Measurements from ENCODE around the gene SLC12A8.

Gene SLC12A8

GRCh38 chr3:125051715-125052581 is 160.6 kb downstream of the SLC12A8 start:
- DNase-seq, result peak; percentile 64 to 85 (median 72)
- Histone ChIP-seq H3K4me3 (ENCODE audit: insufficient read depth, low read depth, low read length, poor library complexity, severe bottlenecking) (peak overlapping the region; percentile 43), H3K27ac (ENCODE audit: insufficient read depth, low read length, poor library complexity, severe bottlenecking) (peak overlapping the region; percentile 78), H3K9me3 (ENCODE audit: control insufficient read depth, low read length) (no peaks in the 10 kb centered on the region), H3K27me3 (replicated peaks; ENCODE audit: control insufficient read depth, insufficient read depth, low read length, poor library complexity, severe bottlenecking) (no peaks in the 10 kb centered on the region), H3K4me1 (ENCODE audit: control insufficient read depth, insufficient read depth, low read length, poor library complexity, severe bottlenecking) (peaks cover 39% of the 10 kb centered on the region), H3K36me3 (ENCODE audit: control insufficient read depth, insufficient read depth, low read length) (no peaks in the 10 kb centered on the region)

DNA sequence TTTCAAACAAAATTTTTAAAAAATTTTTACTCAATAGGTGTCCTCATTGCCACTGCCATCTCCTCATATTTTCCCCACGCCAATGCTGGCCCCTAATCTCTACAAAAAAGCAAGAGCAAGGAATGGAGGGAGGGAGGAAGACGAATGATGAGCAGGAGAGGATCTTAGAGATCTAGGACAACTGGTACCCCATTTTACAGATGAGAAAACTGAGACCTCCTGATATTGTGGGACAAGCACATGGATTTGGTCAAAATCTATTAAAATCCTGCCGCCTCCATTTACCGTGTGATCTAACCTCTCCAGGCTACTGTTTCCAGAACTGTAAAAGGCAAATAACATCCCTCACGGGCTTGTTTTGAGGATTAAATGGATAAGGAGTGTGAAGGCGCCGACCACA is 161.3 kb downstream of the SLC12A8 start:
- Histone ChIP-seq H3K9me3 (ENCODE audit: control insufficient read depth, low read length) (no peaks in the 10 kb centered on the region), H3K4me3 (ENCODE audit: insufficient read depth, low read depth, low read length, poor library complexity, severe bottlenecking) (peak overlapping the region; percentile 43), H3K27me3 (replicated peaks; ENCODE audit: control insufficient read depth, insufficient read depth, low read length, poor library complexity, severe bottlenecking) (no peaks in the 10 kb centered on the region), H3K36me3 (ENCODE audit: control insufficient read depth, insufficient read depth, low read length) (no peaks in the 10 kb centered on the region), H3K4me1 (ENCODE audit: control insufficient read depth, insufficient read depth, low read length, poor library complexity, severe bottlenecking) (peaks cover 34% of the 10 kb centered on the region), H3K27ac (ENCODE audit: insufficient read depth, low read length, poor library complexity, severe bottlenecking) (peak overlapping the region; percentile 78)
- no peak for DNase-seq

- no peak for DNase-seq
- Histone ChIP-seq H3K27me3 (replicated peaks; ENCODE audit: control insufficient read depth, insufficient read depth, low read length, poor library complexity, severe bottlenecking) (no peaks in the 10 kb centered on the region), H3K27ac (ENCODE audit: insufficient read depth, low read length, poor library complexity, severe bottlenecking) (peak overlapping the region; percentile 78), H3K36me3 (ENCODE audit: control insufficient read depth, insufficient read depth, low read length) (no peaks in the 10 kb centered on the region), H3K4me1 (ENCODE audit: control insufficient read depth, insufficient read depth, low read length, poor library complexity, severe bottlenecking) (peaks cover 33% of the 10 kb centered on the region), H3K9me3 (ENCODE audit: control insufficient read depth, low read length) (no peaks in the 10 kb centered on the region), H3K4me3 (ENCODE audit: insufficient read depth, low read depth, low read length, poor library complexity, severe bottlenecking) (no peak overlapping the region)
These were observed 162.0 kb downstream of the SLC12A8 start for GRCh38 chr3:125050488-125051090.

GRCh38 chr3:125048282-125048681 is 164.3 kb downstream of the SLC12A8 start:
- no peak for DNase-seq
- Histone ChIP-seq H3K4me1 (ENCODE audit: control insufficient read depth, insufficient read depth, low read length, poor library complexity, severe bottlenecking) (peaks cover 21% of the 10 kb centered on the region), H3K36me3 (ENCODE audit: control insufficient read depth, insufficient read depth, low read length) (no peaks in the 10 kb centered on the region), H3K27me3 (replicated peaks; ENCODE audit: control insufficient read depth, insufficient read depth, low read length, poor library complexity, severe bottlenecking) (no peaks in the 10 kb centered on the region), H3K27ac (ENCODE audit: insufficient read depth, low read length, poor library complexity, severe bottlenecking) (no peak overlapping the region), H3K9me3 (ENCODE audit: control insufficient read depth, low read length) (no peaks in the 10 kb centered on the region), H3K4me3 (ENCODE audit: insufficient read depth, low read depth, low read length, poor library complexity, severe bottlenecking) (no peak overlapping the region)

DNA sequence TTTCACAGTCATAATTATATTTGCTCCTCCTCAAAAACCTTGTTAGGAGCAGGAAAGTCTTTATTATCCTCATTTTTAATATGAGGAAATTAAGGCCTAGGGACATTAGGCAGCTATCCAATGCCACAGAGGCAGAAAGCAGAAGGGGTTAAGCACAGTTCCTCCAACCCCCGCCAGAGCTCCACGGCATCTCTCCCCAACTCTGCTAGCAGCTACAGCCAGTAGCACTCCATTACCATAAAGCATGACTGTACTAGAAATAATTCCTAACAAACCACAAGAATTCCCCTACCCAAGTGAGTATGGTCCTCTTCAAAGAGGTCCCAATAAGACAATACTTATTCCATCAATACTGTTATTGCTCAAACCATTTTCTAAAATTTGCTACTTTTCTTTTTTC is 166.6 kb downstream of the SLC12A8 start:
- H3K4me3 ChIP-seq (ENCODE audit: insufficient read depth, low read depth, low read length, poor library complexity, severe bottlenecking), result no peak overlapping the region
- H3K36me3 ChIP-seq (ENCODE audit: control insufficient read depth, insufficient read depth, low read length), result no peaks in the 10 kb centered on the region
- no peak overlapping the region for H3K27ac ChIP-seq (ENCODE audit: insufficient read depth, low read length, poor library complexity, severe bottlenecking)
- H3K9me3 ChIP-seq (ENCODE audit: control insufficient read depth, low read length), result no peaks in the 10 kb centered on the region
- no peak for DNase-seq
- peaks cover 3% of the 10 kb centered on the region for H3K4me1 ChIP-seq (ENCODE audit: control insufficient read depth, insufficient read depth, low read length, poor library complexity, severe bottlenecking)
- H3K27me3 ChIP-seq (replicated peaks; ENCODE audit: control insufficient read depth, insufficient read depth, low read length, poor library complexity, severe bottlenecking), result no peaks in the 10 kb centered on the region

DNA sequence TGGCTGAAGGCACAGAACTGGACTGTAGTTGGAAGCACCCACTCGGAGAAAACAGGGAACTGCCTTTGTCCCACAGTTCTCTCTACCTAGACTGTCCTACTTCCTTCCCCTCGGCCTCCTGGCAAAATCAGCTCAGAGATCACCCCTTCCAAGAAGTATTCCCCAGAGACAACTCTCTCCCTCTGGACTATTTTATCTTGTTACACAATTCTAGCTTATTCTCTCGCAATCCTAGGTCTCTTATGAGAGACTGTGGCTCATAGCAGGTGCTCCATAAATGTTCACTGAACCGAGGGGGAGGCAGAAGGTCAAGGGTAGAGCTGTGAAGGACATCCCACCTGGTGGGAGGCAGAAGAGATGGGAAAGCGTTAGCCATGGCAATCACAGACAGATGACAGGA is 167.4 kb downstream of the SLC12A8 start:
- Histone ChIP-seq H3K4me1 (ENCODE audit: control insufficient read depth, insufficient read depth, low read length, poor library complexity, severe bottlenecking) (no peaks in the 10 kb centered on the region), H3K36me3 (ENCODE audit: control insufficient read depth, insufficient read depth, low read length) (no peaks in the 10 kb centered on the region), H3K27ac (ENCODE audit: insufficient read depth, low read length, poor library complexity, severe bottlenecking) (no peak overlapping the region), H3K27me3 (replicated peaks; ENCODE audit: control insufficient read depth, insufficient read depth, low read length, poor library complexity, severe bottlenecking) (no peaks in the 10 kb centered on the region), H3K9me3 (ENCODE audit: control insufficient read depth, low read length) (no peaks in the 10 kb centered on the region), H3K4me3 (ENCODE audit: insufficient read depth, low read depth, low read length, poor library complexity, severe bottlenecking) (no peak overlapping the region)
- DNase-seq, result no peak

GRCh38 chr3:125043599-125044151 is 168.9 kb downstream of the SLC12A8 start:
- H3K4me3 ChIP-seq (ENCODE audit: insufficient read depth, low read depth, low read length, poor library complexity, severe bottlenecking), result no peak overlapping the region
- no peaks in the 10 kb centered on the region for H3K27me3 ChIP-seq (replicated peaks; ENCODE audit: control insufficient read depth, insufficient read depth, low read length, poor library complexity, severe bottlenecking)
- H3K36me3 ChIP-seq (ENCODE audit: control insufficient read depth, insufficient read depth, low read length), result no peaks in the 10 kb centered on the region
- H3K27ac ChIP-seq (ENCODE audit: insufficient read depth, low read length, poor library complexity, severe bottlenecking), result no peak overlapping the region
- no peaks in the 10 kb centered on the region for H3K9me3 ChIP-seq (ENCODE audit: control insufficient read depth, low read length)
- no peak for DNase-seq
- H3K4me1 ChIP-seq (ENCODE audit: control insufficient read depth, insufficient read depth, low read length, poor library complexity, severe bottlenecking), result no peaks in the 10 kb centered on the region

- H3K4me1 ChIP-seq (ENCODE audit: control insufficient read depth, insufficient read depth, low read length, poor library complexity, severe bottlenecking), result no peaks in the 10 kb centered on the region
- no peak overlapping the region for H3K27ac ChIP-seq (ENCODE audit: insufficient read depth, low read length, poor library complexity, severe bottlenecking)
- no peaks in the 10 kb centered on the region for H3K27me3 ChIP-seq (replicated peaks; ENCODE audit: control insufficient read depth, insufficient read depth, low read length, poor library complexity, severe bottlenecking)
- no peak overlapping the region for H3K4me3 ChIP-seq (ENCODE audit: insufficient read depth, low read depth, low read length, poor library complexity, severe bottlenecking)
- no peaks in the 10 kb centered on the region for H3K9me3 ChIP-seq (ENCODE audit: control insufficient read depth, low read length)
- DNase-seq, result no peak
- no peaks in the 10 kb centered on the region for H3K36me3 ChIP-seq (ENCODE audit: control insufficient read depth, insufficient read depth, low read length)
These were observed 169.7 kb downstream of the SLC12A8 start for GRCh38 chr3:125042725-125043406.

DNA sequence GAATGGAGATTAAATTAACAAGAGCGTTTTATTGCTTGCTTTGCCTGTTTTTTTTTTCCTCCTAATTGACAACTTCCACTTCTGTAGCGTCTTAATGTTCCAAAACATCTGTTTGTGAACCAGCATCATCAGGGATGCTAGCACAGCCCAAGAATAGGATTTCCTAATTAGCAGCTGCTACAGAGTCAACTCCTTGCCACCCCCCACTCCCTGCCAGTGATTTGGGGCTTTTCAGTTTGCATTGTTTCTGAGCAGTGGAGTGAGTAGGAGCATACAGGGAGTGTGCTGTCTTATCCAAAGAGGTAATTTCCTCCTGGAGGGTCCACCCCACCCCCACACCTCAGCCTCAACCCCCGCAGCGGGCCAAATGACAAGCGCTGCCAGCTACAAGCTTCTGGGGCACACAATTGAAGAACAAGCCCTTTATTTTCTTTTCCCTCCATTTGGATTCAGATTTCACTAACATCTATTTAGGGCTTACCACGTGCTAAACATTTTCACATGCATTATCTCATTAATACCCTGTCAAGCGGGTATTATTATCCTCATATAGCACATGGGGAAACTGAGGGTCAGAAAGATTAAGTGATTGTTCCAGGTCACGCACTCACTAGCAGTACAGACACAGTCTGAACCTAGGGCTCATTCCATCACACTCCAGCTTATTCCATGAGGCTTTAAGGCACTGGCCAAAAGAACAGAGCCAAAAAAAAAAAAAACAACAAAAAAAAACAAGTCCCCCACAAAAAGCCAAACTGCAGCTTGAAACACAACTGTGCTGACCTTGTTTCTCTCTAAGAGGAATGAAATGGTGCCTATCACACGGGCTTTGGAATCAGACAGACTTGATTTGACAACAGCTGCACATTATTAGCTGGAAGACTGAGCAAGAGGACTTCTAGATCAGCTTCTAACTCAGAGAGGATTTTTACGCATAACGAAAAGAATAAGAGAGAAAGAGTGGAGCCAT is 173.1 kb downstream of the SLC12A8 start:
- Histone ChIP-seq H3K36me3 (ENCODE audit: control insufficient read depth, insufficient read depth, low read length) (no peaks in the 10 kb centered on the region), H3K4me3 (ENCODE audit: insufficient read depth, low read depth, low read length, poor library complexity, severe bottlenecking) (no peak overlapping the region), H3K27ac (ENCODE audit: insufficient read depth, low read length, poor library complexity, severe bottlenecking) (no peak overlapping the region), H3K9me3 (ENCODE audit: control insufficient read depth, low read length) (no peaks in the 10 kb centered on the region), H3K4me1 (ENCODE audit: control insufficient read depth, insufficient read depth, low read length, poor library complexity, severe bottlenecking) (no peaks in the 10 kb centered on the region), H3K27me3 (replicated peaks; ENCODE audit: control insufficient read depth, insufficient read depth, low read length, poor library complexity, severe bottlenecking) (no peaks in the 10 kb centered on the region)
- DNase-seq, result no peak

All from effector memory CD4-positive, alpha-beta T cell (primary cell).